Measurements from ENCODE around the gene GATB.
"Not testable (repeated sequence)": the region's sequence is repeated elsewhere in the genome, so short reads cannot be mapped to it uniquely, and the experiment has no call there.

Gene GATB

GRCh38 chr4:151785484-151786157 lies 24.8 kb upstream of the GATB start:
- FAIRE-seq = no peak
- DNase-seq (ENCODE audit: insufficient read length, low spot score) = no peak

GRCh38 chr4:151784706-151785105 lies 23.9 kb upstream of the GATB start:
- FAIRE-seq (no peak), DNase-seq (ENCODE audit: insufficient read length, low spot score) (no peak)

GRCh38 chr4:151783867-151784266 lies 23.1 kb upstream of the GATB start:
- no peak for FAIRE-seq

GRCh38 chr4:151782296-151782695 lies 21.5 kb upstream of the GATB start:
- DNase-seq (ENCODE audit: insufficient read length, low spot score) = no peak
- no peak for FAIRE-seq

More at GRCh38 chr4:151783867-151784266, 23.1 kb upstream of the GATB start:
- no peak for DNase-seq (ENCODE audit: insufficient read length, low spot score)

- DNase-seq (ENCODE audit: insufficient read length, low spot score) (no peak), FAIRE-seq (no peak)
These were observed 20.2 kb upstream of the GATB start for GRCh38 chr4:151781026-151781425.

DNA sequence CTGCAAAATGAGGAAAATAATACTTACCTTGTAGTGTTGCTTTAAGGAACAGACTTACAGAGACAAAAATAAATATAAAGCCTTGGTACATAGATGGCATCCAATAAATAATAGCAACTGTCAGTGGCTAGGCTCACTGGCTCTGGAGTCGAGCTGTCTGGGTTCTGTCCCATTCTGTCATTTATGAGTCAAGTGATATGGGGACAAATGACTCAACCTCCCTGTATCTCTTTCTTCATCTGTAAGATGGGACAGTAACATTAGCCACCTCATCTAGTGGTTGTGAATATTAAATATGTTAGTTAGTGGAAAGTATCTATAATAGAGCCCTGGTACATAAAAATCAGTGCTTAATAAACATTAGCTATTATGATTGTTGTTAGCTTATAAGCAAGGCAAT lies 16.7 kb upstream of the GATB start:
- DNase-seq (ENCODE audit: insufficient read length, low spot score) = no peak
- no peak for FAIRE-seq

DNA sequence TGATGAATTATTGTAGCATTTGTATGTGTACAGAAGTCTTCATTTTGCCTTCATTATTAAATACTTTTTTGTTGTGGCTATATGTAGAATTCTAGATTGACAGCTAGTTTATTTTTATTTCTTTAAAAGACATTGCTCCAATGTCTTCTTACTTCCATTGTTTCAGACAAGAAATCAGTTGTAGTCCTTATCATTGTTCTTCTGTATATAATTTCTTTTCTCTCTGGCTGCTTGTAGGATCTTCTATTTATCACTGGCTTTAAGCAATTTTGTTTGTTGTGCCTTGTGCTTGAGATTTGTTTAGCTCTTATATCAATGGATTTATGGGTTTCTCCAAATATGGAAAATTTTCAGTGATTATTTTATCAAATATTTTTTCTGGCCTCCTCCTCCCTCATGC lies 13.5 kb upstream of the GATB start:
- no peak for DNase-seq (ENCODE audit: insufficient read length, low spot score)
- FAIRE-seq = no peak

DNA sequence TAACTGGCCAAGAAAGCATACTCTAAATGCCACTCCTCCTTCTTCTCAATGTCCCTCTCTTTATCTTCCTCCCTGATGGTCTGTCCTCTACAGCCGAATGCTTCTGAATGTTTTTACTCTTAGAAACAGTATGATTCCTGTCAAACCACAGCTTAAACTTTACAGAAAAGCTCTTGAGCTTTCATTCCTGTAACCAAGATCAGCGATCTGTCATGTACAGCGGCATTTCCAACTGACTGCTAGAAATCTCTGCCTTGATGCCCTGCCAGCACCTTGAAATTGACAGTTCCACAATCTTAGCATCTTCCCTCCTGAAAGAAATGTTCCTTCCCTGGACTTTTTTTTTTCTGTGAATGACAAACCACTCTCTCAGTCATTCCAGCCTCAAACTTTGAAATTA lies 11.5 kb upstream of the GATB start:
- FAIRE-seq (no peak), DNase-seq (ENCODE audit: insufficient read length, low spot score) (no peak)

DNA sequence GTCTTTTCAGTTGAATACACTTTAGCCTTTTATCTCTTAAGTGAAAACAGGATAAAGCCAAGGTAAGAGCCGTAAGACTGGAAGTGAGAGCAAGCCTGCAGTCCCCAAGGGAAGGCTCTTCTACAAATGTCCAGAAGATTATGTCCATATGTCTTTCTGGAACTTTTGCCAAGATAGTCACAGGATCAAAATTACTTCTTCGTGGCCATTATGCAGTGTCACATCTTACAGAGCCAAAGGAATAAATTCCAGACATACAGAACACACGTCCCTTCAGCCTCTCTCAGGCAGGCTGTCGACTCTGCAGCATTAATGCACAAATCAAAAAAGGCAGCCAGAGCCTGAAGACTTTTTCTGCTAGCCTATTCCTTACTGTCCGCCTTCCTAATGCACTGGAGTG lies 10.9 kb upstream of the GATB start:
- DNase-seq (ENCODE audit: insufficient read length, low spot score) = no peak
- no peak for FAIRE-seq

- DNase-seq (ENCODE audit: insufficient read length, low spot score) = no peak
- no peak for FAIRE-seq
These were observed 9.3 kb upstream of the GATB start for GRCh38 chr4:151770154-151770553.

- no peak for DNase-seq (ENCODE audit: insufficient read length, low spot score)
- FAIRE-seq = no peak
These were observed 8.0 kb upstream of the GATB start for GRCh38 chr4:151768835-151769234.

GRCh38 chr4:151766691-151767090 lies 5.9 kb upstream of the GATB start:
- FAIRE-seq (no peak), DNase-seq (ENCODE audit: insufficient read length, low spot score) (no peak)

DNA sequence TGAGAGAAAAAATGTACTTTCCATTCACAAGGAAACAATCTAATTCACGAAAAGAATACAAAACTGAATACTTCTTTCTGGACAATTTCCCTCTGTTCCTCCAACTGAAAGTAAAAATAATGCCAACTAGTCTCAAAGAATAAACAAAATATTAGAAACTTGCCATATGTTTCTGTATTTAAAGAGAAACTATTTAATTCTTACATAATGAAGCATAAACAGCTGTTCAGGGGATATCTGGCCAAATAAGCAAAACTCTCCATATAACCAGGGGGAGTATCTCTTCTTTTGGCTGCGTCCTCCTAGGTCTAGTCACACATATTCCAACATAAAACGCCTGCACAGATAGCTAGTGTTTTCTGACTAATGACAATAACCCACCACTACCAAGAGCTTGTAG lies 805 bp downstream of the GATB start:
- DNase-seq (ENCODE audit: insufficient read length, low spot score) = no peak
- FAIRE-seq = no peak

DNA sequence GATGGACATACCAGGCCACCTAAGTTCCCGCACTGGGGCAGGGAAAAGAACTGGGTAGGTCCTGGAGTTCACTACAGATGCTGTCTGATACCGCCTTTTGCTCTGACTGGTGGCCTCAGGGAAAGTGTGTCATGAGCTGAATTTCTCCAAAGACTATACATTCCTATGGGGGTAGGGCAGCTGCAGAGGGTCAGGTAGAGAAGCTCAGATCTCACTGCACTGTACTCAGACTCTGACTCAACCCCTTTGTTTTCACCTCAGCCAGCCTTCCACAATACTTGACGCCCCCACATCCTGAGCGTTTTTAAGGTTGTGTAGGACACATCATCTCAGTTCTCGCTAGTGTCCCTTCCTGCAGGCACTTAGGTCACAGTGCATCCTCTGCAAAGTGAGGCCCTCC lies 7.8 kb downstream of the GATB start:
- DNase-seq (ENCODE audit: insufficient read length, low spot score) (peak; percentile 13), FAIRE-seq (no peak)

GRCh38 chr4:151750156-151750555 lies 10.7 kb downstream of the GATB start:
- FAIRE-seq (no peak), DNase-seq (ENCODE audit: insufficient read length, low spot score) (no peak)

- FAIRE-seq = no peak
These were observed 15.2 kb downstream of the GATB start for GRCh38 chr4:151745481-151746231.

GRCh38 chr4:151744614-151745013 lies 16.2 kb downstream of the GATB start:
- FAIRE-seq (peak; percentile 80), DNase-seq (ENCODE audit: insufficient read length, low spot score) (peak; percentile 78)

More at GRCh38 chr4:151745481-151746231, 15.2 kb downstream of the GATB start:
- DNase-seq (ENCODE audit: insufficient read length, low spot score) = no peak

DNA sequence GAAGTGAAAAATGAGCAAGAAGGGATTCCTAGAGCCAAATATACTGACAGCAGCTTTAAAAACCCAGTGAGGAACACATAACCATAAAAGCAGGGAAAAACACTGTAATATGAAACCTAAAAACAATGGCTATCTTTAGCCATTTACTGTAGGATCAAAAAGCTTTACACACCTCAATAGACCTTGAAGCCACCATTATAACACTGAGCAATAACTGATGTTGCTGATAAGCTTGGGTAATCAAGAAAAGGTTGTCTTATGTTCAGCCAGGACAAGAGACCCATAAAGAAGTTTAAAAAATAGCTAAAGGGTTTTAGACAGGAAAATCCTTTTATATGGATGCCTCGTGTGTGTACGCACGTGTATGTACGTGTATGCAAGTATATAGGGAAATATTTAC lies 16.9 kb downstream of the GATB start:
- no peak for FAIRE-seq
- DNase-seq (ENCODE audit: insufficient read length, low spot score) = no peak

DNA sequence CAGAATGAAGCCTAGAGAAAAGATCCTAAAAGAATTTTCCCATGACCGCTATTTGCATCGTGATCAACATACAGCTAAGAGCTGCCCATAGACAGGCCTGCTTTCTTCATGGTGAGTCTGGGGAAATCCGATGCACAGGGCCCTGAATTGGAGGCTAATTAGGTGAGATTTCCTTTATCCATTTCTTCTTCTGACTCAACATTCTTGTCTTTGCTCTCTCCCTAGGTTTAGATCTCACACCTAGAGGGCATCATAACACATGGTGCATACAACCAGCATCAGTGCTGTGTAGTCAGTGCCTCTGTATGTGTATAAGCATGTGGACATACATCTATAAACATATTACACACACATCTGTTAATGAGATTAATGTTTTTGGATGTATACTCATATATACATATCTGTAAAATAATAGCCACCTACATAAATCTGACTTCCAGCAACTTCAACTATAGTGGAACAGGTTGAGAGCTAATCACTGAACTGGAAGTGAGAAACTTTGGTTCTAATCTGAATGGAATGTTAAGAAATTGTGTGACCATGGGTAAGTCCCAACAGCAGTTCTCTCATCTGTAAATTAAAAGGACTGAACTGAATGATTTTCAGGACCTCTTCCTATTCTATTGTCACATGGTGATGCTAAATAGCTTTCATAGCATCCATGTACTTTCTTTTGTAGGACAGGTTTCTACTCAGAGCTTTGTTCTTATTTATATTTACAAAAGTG lies 17.5 kb downstream of the GATB start:
- DNase-seq (ENCODE audit: insufficient read length, low spot score) = no peak
- no peak for FAIRE-seq

- DNase-seq (ENCODE audit: insufficient read length, low spot score) = no peak
- no peak for FAIRE-seq
These were observed 21.9 kb downstream of the GATB start for GRCh38 chr4:151738720-151739517.

DNA sequence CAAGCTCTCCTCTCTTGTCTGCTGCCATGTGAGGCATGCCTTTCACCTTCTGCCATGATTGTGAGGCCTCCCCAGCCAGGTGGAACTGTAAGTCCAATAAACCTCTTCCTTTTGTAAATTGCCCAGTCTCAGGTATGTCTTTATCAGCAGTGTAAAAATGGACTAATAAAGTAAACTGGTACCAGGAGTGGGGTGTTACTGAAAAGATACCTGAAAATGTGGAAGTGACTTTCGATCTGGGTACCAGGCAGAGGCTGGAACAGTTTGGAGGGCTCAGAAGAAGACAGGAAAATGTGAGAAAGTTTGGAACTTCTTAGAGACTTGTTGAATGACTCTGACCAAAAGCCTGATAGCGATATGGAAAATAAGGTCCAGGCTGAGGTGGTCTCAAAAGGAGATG lies 24.0 kb downstream of the GATB start:
- FAIRE-seq; DNase-seq (ENCODE audit: insufficient read length, low spot score): not testable (repeated sequence)

Data from HTR-8/SVneo (cell line).